SK-N-MC (cell line): ENCODE measurements around the gene ZNF322.

Experiments used
- EZH2 ChIP-seq: fragments of 200-600 bp; sonication (generic); IDR thresholded peaks from one replicate; pipeline ENCODE4 v1.6.1; 2017; ENCODE audit warnings: antibody characterized with exemption
- FOXP2 ChIP-seq: optimal IDR thresholded peaks from 2 replicates; pipeline ENCODE3; 2011; ENCODE audit warnings: mild to moderate bottlenecking, moderate library complexity; ENCODE audit not compliant: insufficient read depth; ENCODE audit errors: extremely low read length, control extremely low read depth
- POLR2AphosphoS5 ChIP-seq: IDR thresholded peaks from 2 replicates; pipeline ENCODE4 v1.6.1; 2012; ENCODE audit warnings: mild to moderate bottlenecking, low read depth, low read length, borderline replicate concordance

- no peak for TF ChIP-seq POLR2AphosphoS5
- no peak for TF ChIP-seq EZH2
- no peak for TF ChIP-seq FOXP2
Observed at GRCh38 chr6:26624557-26624956, 35.0 kb downstream of the ZNF322 start.
